HepG2 (cell line): ENCODE results near the gene SFXN5. TPM values are rescaled to one million over a fixed set of nuclear protein-coding genes. Genes with fewer than 3 reads are reported as not detected.

Source experiments
- ATAC-seq: fragments of 200-7000 bp; cut with Tn5 transposase; 3 replicates; pipeline ENCODE4 v1.9.1; 2020; ENCODE audit warnings: mild to moderate bottlenecking, moderate library complexity
- BruUV-seq: library from RNA; stranded (reverse); fragments of 400-500 nt; replicated peaks from 2 replicates; lab custom pipeline; 2021; lab: Mats Ljungman, UMichigan
- CTCF ChIA-PET: fragments of 300-600 bp; formaldehyde crosslinking; extraction: SDS; loops from one replicate; lab custom pipeline; 2021; ENCODE audit warnings: low total read pairs, inconsistent platforms, low intra/inter-chr PET ratio; lab: Yijun Ruan, JAX
- POLR2A ChIA-PET: fragments of 350-600 bp; sonication (Branson Sonifier 250); formaldehyde crosslinking; loops from one replicate; lab custom pipeline; 2020; ENCODE audit warnings: antibody characterized with exemption, inconsistent platforms; lab: Yijun Ruan, JAX
- DNase-seq: peaks from one replicate; pipeline ENCODE4 v3.0.0-alpha.2; 2015; ENCODE audit warnings: low spot score
- FAIRE-seq: peaks from 3 replicates; lab custom pipeline; 2011; peaks lifted over from hg19 to GRCh38; lab: Jason Lieb, UNC
- H2AFZ ChIP-seq: one replicate; pipeline ENCODE4 v1.6.1; 2011; ENCODE audit warnings: low read length, inconsistent platforms
- H3K27ac ChIP-seq: fragments of 300-600 bp; 3 replicates; pipeline ENCODE4 v1.8.0; 2011; ENCODE audit warnings: mixed run types, mild to moderate bottlenecking, mixed read lengths, low read length, inconsistent platforms; ENCODE audit not compliant: insufficient read depth; ENCODE audit errors: extremely low read length
- H3K27me3 ChIP-seq, 2 experiments: fragments of 200-600 bp in 1 of 2; 2 replicates in 1 of 2; 3 replicates in 1 of 2; pipeline versions ENCODE4 v1.6.0 to v1.8.0; 2011; ENCODE audit warnings: low read length in 2 of 2, mild to moderate bottlenecking in 2 of 2, moderate library complexity in 2 of 2, inconsistent platforms in 1 of 2; ENCODE audit not compliant: insufficient read depth in 2 of 2, control insufficient read depth in 1 of 2
- H3K36me3 ChIP-seq, 2 experiments: fragments of 200-600 bp in 1 of 2; replicated peaks in 1 of 2; 2 replicates in 1 of 2; 3 replicates in 1 of 2; pipeline versions ENCODE4 v1.5.1 to v1.8.0; 2011; ENCODE audit warnings: low read length in 2 of 2, inconsistent platforms in 1 of 2; ENCODE audit not compliant: insufficient read depth in 2 of 2, control insufficient read depth in 1 of 2
- H3K4me1 ChIP-seq: 2 replicates; pipeline ENCODE4 v1.5.1; 2012; ENCODE audit warnings: low read length, inconsistent platforms; ENCODE audit not compliant: insufficient read depth
- H3K4me2 ChIP-seq: 2 replicates; pipeline ENCODE4 v1.6.0; 2011; ENCODE audit warnings: low read depth, low read length, inconsistent platforms
- H3K4me3 ChIP-seq, 3 experiments: fragments of 200-600 bp in 1 of 3; sonication (generic), shearing (Covaris generic) in 1 of 3; replicated peaks in 1 of 3; 2 replicates each; pipeline ENCODE4 v1.5.1; 2011 to 2016; ENCODE audit warnings: low read length in 3 of 3, inconsistent platforms in 2 of 3, low read depth in 2 of 3, mild to moderate bottlenecking in 2 of 3, control low read depth in 1 of 3, mixed read lengths in 1 of 3; ENCODE audit not compliant: insufficient read depth in 1 of 3
- H3K79me2 ChIP-seq: one replicate; pipeline ENCODE4 v1.6.1; 2011; ENCODE audit warnings: low read length, inconsistent platforms; ENCODE audit not compliant: insufficient read depth
- H3K9ac ChIP-seq: 2 replicates; pipeline ENCODE4 v1.6.0; 2011; ENCODE audit warnings: mild to moderate bottlenecking, low read depth, low read length, inconsistent platforms; ENCODE audit not compliant: insufficient read depth
- H3K9me3 ChIP-seq: 2 replicates; pipeline ENCODE4 v1.5.1; 2012; ENCODE audit warnings: mild to moderate bottlenecking, low read length
- H4K20me1 ChIP-seq: 2 replicates; pipeline ENCODE4 v1.6.0; 2011; ENCODE audit warnings: inconsistent platforms, mild to moderate bottlenecking, low read length, moderate library complexity; ENCODE audit not compliant: insufficient read depth
- ATF1 ChIP-seq: IDR thresholded peaks from 2 replicates; pipeline ENCODE4 v1.6.1; 2016; ENCODE audit warnings: mild to moderate bottlenecking, control low read depth
- FOXK1 ChIP-seq: sonication (generic); formaldehyde crosslinking; IDR thresholded peaks from 2 replicates; pipeline ENCODE4 v1.4.0; 2020; ENCODE audit warnings: low read depth, missing genetic modification reagents, borderline replicate concordance
- HNRNPH1 ChIP-seq: fragments of 200-400 bp; formaldehyde crosslinking; optimal IDR thresholded peaks from 2 replicates; pipeline ENCODE3; 2017; ENCODE audit warnings: mild to moderate bottlenecking, low read depth, low read length
- HOXA9 ChIP-seq: sonication (generic); formaldehyde crosslinking; IDR thresholded peaks from 2 replicates; pipeline ENCODE4 v1.8.1; 2022; ENCODE audit warnings: missing genetic modification reagents, mild to moderate bottlenecking, moderate library complexity, borderline replicate concordance
- ISL2 ChIP-seq: sonication (generic); formaldehyde crosslinking; IDR thresholded peaks from 2 replicates; pipeline ENCODE4 v1.5.0; 2020; ENCODE audit warnings: missing genetic modification reagents
- KDM6A ChIP-seq: IDR thresholded peaks from 2 replicates; pipeline ENCODE4 v1.6.1; 2016; ENCODE audit warnings: low read depth
- MIER2 ChIP-seq: IDR thresholded peaks from 2 replicates; pipeline ENCODE4 v1.6.1; 2016; ENCODE audit warnings: missing biosample characterization, missing genetic modification reagents
- MTA3 ChIP-seq: sonication (generic); formaldehyde crosslinking; IDR thresholded peaks from 2 replicates; pipeline ENCODE4 v1.4.0; 2020; ENCODE audit warnings: missing genetic modification reagents
- MXI1 ChIP-seq: IDR thresholded peaks from 3 replicates; pipeline ENCODE4 v1.6.1; 2012; ENCODE audit warnings: low read depth, low read length, inconsistent platforms, borderline replicate concordance
- RFX5 ChIP-seq: IDR thresholded peaks from 2 replicates; pipeline ENCODE4 v1.6.1; 2011; ENCODE audit warnings: low read depth, low read length, improper control_type of control experiment
- YY1 ChIP-seq: IDR thresholded peaks from 2 replicates; pipeline ENCODE4 v1.6.1; 2011; ENCODE audit warnings: low read length, low read depth, moderate library complexity, mild to moderate bottlenecking; ENCODE audit not compliant: insufficient read depth, insufficient replicate concordance
- ZNF326 ChIP-seq: sonication (generic); formaldehyde crosslinking; IDR thresholded peaks from 2 replicates; pipeline ENCODE4 v1.4.0; 2020; ENCODE audit warnings: missing genetic modification reagents, borderline replicate concordance
- ZNF547 ChIP-seq: sonication (generic); formaldehyde crosslinking; IDR thresholded peaks from 2 replicates; pipeline ENCODE4 v1.5.1; 2020; ENCODE audit warnings: mild to moderate bottlenecking, missing genetic modification reagents
- WGBS: methylation state at CpG from one replicate; pipeline ENCODE4 v1.1.6; 2017; ENCODE audit warnings: low lambda C conversion rate; 5-methylcytosine and 5-hydroxymethylcytosine counted together
- in situ Hi-C: cut with HindIII; loops from 2 replicates; pipeline ENCODE4 v1.10.0; 2017; ENCODE audit warnings: low pct_unique_long_range_greater_than_20kb; ENCODE audit not compliant: extremely low pct_ligation_motif_present
- intact Hi-C: fragments of 100-400 bp; cut with micrococcal nuclease; formaldehyde crosslinking; loops from one replicate; pipeline ENCODE4 v1.10.0; 2022; ENCODE audit not compliant: unreplicated experiment
- polyA plus RNA-seq, 8 experiments: library from polyadenylated mRNA; depleted of rRNA in 3 of 8; stranded (reverse) in 7 of 8; unstranded in 1 of 8; fragments of >200 nt; fragmentation: Illumina TruSeq in 4 of 8; extraction: Trizol in 4 of 8; gene quantifications; 2 replicates each; pipeline versions ENCODE4 v1.2.1 to v1.2.3, GENCODE V29; 2011 to 2016; ENCODE audit warnings: low read depth in 4 of 8, missing spikeins in 1 of 8, mixed read lengths in 1 of 8; ENCODE audit not compliant: insufficient read depth in 1 of 8
- total RNA-seq, 5 experiments: library from RNA; depleted of rRNA; stranded (reverse); fragments of >200 nt; fragmentation: Illumina TruSeq; extraction: Trizol; gene quantifications; 2 replicates each; pipeline ENCODE4 v1.2.3, GENCODE V29; 2016; ENCODE audit warnings: low read depth in 1 of 5
- TF ChIP-seq, protein P1 (sequence below): IDR thresholded peaks from 2 replicates; pipeline ENCODE4 v1.6.1; 2016; ENCODE audit warnings: missing compliant biosample characterization, missing genetic modification reagents, borderline replicate concordance
- TF ChIP-seq, protein P2 (sequence below): sonication (generic); formaldehyde crosslinking; IDR thresholded peaks from 2 replicates; pipeline ENCODE4 v1.9.0; 2021; ENCODE audit warnings: missing genetic modification reagents, borderline replicate concordance

The SFXN5 gene
- total and polyA plus RNA-seq, 2 of the 13 experiments (the other 11 are each of a cell fraction or from before 2014, with no cell fraction given), result 34.9 to 37.4 TPM

DNA sequence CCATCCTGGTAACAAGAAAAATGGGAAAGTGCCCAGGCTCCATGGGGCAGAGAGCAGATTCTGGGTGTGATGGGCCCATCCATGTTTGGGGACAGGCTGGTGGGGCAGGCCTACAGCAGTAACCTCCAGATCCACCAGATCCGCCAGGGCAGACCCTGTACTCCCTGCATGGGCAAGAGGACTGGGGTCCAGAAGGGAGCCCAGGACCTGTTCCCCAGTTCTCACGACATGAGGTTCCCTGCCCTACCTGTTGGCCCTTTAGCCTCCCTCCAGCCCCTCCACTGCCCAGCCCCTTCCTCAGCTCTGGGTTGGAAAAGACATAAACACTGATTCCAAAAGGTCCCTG is 115.5 kb downstream of the SFXN5 start (continued):
- TF ChIP-seq MTA3 (CRISPR knock-in tag) (no peak), MIER2 (no peak), YY1 (no peak), ZNF326 (CRISPR knock-in tag) (no peak), FOXK1 (CRISPR knock-in tag) (no peak), RFX5 (no peak), HOXA9 (no peak), HNRNPH1 (no peak), ATF1 (CRISPR knock-in tag) (no peak)
- TF ChIP-seq, protein P1, sequence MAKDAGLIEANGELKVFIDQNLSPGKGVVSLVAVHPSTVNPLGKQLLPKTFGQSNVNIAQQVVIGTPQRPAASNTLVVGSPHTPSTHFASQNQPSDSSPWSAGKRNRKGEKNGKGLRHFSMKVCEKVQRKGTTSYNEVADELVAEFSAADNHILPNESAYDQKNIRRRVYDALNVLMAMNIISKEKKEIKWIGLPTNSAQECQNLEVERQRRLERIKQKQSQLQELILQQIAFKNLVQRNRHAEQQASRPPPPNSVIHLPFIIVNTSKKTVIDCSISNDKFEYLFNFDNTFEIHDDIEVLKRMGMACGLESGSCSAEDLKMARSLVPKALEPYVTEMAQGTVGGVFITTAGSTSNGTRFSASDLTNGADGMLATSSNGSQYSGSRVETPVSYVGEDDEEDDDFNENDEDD, result no peak

DNA sequence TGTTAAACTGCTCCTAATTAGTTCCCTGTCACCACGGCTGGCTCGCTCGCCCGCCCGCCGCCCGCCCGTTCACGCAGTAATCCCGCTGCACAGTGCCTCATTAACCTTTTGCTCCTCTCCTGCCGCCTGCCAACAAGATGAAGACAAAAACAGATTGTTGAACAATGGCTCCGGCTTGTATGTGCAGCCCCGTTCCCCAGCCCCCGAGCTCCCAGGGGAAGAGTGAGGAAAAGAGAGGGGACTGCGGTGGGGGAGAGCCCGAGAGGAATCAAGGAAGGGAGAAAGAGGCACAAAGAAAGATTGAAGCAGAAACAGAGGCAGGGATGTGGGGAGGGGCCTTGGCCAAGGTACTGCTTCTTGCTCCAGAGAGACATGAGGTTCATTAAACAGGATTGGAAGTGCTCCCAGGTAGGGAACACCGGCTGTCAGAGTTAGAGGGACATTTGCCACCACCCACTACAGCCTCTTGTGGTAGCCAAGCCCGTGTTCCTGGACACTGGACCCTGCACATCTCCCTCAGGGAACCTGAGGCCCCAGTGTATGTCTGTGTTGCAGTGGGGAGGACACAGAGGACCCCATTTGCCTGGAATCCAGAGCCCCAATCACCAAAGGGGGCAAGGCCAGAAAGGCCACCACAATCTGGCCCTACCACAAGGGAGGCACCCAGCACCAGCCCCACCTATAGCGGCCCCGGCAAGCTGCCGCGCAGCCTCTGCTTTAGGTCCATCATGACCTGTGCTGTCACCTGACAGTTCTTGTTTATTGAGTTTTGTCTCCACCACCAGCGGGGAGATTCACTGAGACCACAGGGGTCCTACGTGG is 116.1 kb downstream of the SFXN5 start:
- TF ChIP-seq ZNF547 (CRISPR knock-in tag) (no peak), KDM6A (CRISPR knock-in tag) (no peak), ISL2 (CRISPR knock-in tag) (no peak), MXI1 (no peak)
- TF ChIP-seq, protein P2, sequence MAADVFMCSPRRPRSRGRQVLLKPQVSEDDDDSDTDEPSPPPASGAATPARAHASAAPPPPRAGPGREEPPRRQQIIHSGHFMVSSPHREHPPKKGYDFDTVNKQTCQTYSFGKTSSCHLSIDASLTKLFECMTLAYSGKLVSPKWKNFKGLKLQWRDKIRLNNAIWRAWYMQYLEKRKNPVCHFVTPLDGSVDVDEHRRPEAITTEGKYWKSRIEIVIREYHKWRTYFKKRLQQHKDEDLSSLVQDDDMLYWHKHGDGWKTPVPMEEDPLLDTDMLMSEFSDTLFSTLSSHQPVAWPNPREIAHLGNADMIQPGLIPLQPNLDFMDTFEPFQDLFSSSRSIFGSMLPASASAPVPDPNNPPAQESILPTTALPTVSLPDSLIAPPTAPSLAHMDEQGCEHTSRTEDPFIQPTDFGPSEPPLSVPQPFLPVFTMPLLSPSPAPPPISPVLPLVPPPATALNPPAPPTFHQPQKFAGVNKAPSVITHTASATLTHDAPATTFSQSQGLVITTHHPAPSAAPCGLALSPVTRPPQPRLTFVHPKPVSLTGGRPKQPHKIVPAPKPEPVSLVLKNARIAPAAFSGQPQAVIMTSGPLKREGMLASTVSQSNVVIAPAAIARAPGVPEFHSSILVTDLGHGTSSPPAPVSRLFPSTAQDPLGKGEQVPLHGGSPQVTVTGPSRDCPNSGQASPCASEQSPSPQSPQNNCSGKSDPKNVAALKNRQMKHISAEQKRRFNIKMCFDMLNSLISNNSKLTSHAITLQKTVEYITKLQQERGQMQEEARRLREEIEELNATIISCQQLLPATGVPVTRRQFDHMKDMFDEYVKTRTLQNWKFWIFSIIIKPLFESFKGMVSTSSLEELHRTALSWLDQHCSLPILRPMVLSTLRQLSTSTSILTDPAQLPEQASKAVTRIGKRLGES (CRISPR knock-in tag), result no peak
- H3K4me3 ChIP-seq, result no peak overlapping the region
- H2AFZ ChIP-seq, result no peak overlapping the region
- H3K36me3 ChIP-seq, result peaks cover 1 to 3% of the 10 kb centered on the region in 2 experiments; a peak in 1 of 5 replicates
- in situ Hi-C loops, result no loop called here
- ChIA-PET POLR2A (no interaction called here), CTCF (no interaction called here)
- no TSS peak for BruUV-seq
- WGBS, result 96% methylated on average over 23 of the region's 24 CpGs
- no peaks in the 10 kb centered on the region for H3K9me3 ChIP-seq
- H3K4me1 ChIP-seq, result no peaks in the 10 kb centered on the region
- ATAC-seq, result no peak
- no peak overlapping the region for H3K4me2 ChIP-seq
- H4K20me1 ChIP-seq, result no peaks in the 10 kb centered on the region
- no peaks in the 10 kb centered on the region for H3K27me3 ChIP-seq
- intact Hi-C loops, result no loop called here
- H3K79me2 ChIP-seq, result no peaks in the 10 kb centered on the region
- H3K9ac ChIP-seq, result no peak overlapping the region
- FAIRE-seq, result no peak
- H3K27ac ChIP-seq, result no peak overlapping the region
- DNase-seq, result no peak
